GM19328 (cell line): ENCODE results near the gene ETV6.

Experiments used
- ATAC-seq: cut with Tn5 transposase; IDR thresholded peaks from one replicate; pipeline ENCODE4 v1.9.1; 2021; ENCODE audit warnings: mild to moderate bottlenecking, moderate library complexity; ENCODE audit not compliant: unreplicated experiment

The ETV6 gene

DNA sequence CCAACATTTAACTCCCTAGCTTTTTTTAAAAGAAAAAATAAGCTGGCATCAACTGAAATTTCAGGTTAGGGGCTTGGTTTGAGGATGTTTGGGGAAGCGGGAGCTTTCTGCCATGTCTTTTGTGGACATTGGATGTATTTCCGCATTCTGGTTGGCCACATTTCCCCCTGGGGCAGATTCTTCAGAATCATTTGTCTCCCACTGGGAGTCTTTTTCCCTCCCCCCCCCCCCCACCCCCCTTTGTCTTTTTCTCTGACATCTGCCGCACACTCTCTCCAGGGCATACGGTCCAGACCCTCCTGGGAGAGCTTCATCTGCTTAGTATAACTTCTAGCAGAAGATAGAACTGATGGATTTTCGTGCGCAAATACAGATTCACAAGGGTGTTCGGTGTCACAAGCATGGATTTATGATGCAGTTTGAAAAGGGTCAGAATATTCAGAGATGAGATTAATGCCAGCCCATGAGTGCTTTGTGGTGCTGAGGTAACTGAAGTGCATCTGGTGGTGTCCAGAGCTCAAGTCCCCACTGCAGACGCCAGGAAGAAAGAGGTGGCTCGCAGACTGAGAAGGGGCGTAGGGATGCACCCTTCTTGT lies 40.2 kb downstream of the ETV6 start:
- ATAC-seq: no peak

GRCh38 chr12:11693067-11693466 lies 43.6 kb downstream of the ETV6 start:
- ATAC-seq: no peak

DNA sequence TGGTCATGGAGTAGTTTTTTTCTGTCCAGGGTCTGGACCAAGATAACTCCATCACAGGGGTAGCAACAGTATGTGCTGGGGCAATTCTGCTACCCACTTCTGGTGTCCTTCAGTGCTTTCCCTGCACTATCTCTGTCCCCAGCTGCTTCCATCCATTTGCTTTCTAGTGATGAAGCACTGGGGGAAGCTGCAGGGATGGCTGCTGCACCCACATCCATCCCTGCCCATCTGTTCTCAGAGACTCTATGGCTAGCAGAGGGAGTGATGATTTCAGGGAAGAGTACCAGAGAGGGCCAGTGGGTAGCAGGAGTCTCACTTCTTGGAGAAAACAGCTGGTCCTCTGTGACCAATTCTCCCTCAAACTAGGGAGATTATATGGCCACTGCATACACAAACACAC lies 44.1 kb downstream of the ETV6 start:
- no peak for ATAC-seq

DNA sequence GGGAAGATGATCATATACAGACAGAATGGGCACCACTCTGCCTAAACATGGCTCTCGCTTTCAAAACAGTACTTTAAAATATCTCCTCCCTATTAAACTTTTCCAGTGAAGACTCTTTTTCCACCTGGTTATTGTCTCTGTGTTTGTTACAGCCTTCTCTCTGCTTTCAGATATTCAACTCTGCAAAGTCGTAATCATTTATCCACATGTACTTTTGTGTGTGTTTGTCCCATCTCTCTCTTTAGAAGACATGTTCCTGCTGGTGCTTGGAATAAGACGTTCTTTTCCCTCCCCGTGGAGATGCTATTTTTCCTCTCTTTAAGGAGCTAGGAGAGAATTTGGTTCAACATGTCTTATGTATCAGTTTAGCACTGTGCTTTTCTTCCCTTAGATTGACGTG lies 45.1 kb downstream of the ETV6 start:
- no peak for ATAC-seq

DNA sequence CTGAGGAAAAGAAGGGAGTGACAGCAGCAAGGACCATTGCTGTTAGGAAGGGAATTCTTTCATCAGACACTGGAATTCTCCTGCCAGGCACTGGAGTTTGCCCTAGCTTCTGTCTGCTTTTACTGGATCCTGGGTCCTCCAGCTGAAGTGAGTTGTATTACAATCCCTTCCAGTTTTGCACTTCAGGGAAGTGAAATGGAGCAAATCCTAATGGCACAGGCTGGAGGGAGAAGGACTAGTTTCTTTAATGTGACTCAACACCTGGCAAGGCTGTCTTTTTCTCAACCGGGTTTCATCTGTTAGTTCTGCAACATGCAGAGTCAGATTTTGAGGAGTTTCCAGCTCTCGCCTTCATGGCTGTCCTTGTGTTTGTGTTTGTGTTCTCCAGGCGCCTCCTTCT lies 45.8 kb downstream of the ETV6 start:
- ATAC-seq: no peak

GRCh38 chr12:11696084-11696483 lies 46.6 kb downstream of the ETV6 start:
- no peak for ATAC-seq

GRCh38 chr12:11697131-11697530 lies 47.7 kb downstream of the ETV6 start:
- no peak for ATAC-seq

DNA sequence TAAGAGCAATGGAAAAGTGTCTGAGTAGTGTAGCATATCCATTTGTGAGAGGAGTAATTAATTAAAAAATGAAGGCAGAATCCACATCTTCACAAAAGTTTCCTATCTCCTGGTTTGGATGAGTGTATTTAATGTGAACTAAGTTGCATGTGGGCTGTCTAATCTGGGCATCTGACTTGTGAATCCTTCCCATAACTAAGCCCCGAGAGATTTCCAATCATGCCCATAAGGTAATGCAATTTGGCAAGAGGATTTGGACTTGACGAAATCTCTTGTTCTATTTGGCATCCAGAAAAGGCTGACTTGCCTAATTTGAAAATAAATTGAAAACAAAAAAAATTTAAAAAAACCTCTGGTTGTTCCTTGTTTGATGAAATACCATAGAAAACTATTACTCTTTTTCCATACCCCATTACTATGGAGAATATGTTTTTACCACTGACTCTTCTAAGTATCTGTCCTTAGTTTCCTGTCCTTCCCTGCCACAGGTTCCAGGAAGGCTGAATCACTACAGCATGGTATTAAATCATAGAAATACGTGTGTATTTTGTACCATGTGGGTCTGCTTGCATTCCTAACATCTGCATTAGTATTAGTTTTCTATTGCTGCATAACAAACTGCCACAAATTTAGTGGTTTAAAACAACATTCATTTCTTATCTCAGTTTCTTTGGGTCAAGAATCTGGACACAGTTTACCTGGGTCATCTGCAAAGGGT lies 48.4 kb downstream of the ETV6 start:
- ATAC-seq: no peak

DNA sequence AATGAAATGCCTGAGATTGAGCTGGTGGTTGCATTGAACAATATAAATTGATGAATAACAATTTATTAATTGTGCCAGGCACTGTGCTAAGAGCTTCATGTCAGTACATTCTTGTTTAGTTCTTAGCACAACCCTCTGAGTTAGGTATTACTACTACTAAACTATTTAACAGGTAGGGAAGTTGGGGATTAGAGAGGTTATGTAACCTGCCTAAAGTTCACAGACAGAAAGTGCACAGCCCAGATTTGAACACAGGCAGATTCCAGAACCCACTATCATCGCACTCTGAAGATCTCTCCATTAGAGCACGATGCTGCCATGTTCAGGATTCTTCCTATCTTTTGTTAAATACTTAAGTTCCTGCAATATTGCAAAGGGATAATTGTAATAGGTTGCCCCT lies 49.3 kb downstream of the ETV6 start:
- ATAC-seq: no peak

DNA sequence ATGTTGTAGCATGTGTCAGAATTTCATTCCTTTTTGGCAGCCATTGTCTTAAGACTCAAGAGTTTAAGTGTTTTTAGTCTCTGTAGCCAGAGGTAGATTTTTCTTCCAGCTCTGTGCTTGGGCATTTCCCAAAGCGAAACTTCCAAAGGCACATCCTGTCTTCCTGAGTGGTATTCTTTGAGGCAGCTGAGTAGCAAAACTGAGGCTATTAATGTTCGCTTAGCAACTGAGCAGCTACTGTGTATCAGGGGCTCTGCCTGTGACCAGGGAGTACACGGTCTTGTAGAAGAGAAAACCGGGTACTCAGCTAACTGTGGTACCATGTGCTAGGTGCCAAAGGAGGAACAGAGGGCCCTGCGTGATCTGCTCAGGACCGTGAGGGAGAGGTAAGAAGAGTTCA lies 52.0 kb downstream of the ETV6 start:
- ATAC-seq: no peak

GRCh38 chr12:11702959-11703358 lies 53.5 kb downstream of the ETV6 start:
- ATAC-seq: no peak

- ATAC-seq: no peak
Observed at GRCh38 chr12:11703378-11703777, 53.9 kb downstream of the ETV6 start.

- no peak for ATAC-seq
Observed at GRCh38 chr12:11704089-11704488, 54.6 kb downstream of the ETV6 start.

GRCh38 chr12:11705010-11705409 lies 55.5 kb downstream of the ETV6 start:
- no peak for ATAC-seq

GRCh38 chr12:11706509-11707379 lies 57.3 kb downstream of the ETV6 start:
- no peak for ATAC-seq

- ATAC-seq: no peak
Observed at GRCh38 chr12:11707535-11707934, 58.1 kb downstream of the ETV6 start.

DNA sequence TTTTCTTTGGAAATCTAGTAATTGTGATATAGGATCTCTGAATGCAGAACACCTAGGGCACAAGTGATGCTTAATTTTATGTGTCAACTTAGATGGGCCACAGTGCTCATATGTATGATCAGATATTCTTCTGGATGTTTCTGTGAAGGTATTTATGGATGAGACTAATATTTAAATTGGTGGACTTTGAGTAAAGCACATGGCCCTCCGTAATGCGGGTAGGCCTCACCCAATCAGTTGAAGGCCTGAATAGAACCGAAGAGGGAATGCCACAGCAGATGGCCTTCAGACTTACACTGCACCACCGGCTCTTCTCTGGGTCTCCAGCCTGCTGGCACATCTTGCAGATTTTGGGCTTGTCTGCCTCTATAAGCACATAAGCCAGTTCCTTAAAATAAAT lies 60.0 kb downstream of the ETV6 start:
- no peak for ATAC-seq

GRCh38 chr12:11710431-11710830 lies 61.0 kb downstream of the ETV6 start:
- ATAC-seq: no peak

GRCh38 chr12:11710906-11711305 lies 61.4 kb downstream of the ETV6 start:
- ATAC-seq: no peak

GRCh38 chr12:11711651-11712327 lies 62.3 kb downstream of the ETV6 start:
- ATAC-seq: no peak

GRCh38 chr12:11712491-11712890 lies 63.0 kb downstream of the ETV6 start:
- ATAC-seq: no peak
